Measurements from ENCODE around the gene NPC1L1. TPM values are rescaled to one million over a fixed set of nuclear protein-coding genes. Genes with fewer than 3 reads are reported as not detected.

The NPC1L1 gene
- total RNA-seq, 1 experiment from 2014 or later = not detected

GRCh38 chr7:44469461-44470134 lies 71.5 kb downstream of the NPC1L1 start:
- no peak for DNase-seq
- Histone ChIP-seq H3K27ac (no peak overlapping the region), H3K9me3 (replicated peaks) (no peaks in the 10 kb centered on the region), H3K36me3 (peaks cover 39% of the 10 kb centered on the region), H3K4me1 (peaks cover 16% of the 10 kb centered on the region), H3K4me3 (no peak overlapping the region), H3K27me3 (no peaks in the 10 kb centered on the region)

- H3K4me1 ChIP-seq = peaks cover 9% of the 10 kb centered on the region
- no peak for DNase-seq
- no peak overlapping the region for H3K27ac ChIP-seq
- H3K36me3 ChIP-seq = peaks cover 29% of the 10 kb centered on the region
- H3K27me3 ChIP-seq = no peaks in the 10 kb centered on the region
- H3K9me3 ChIP-seq (replicated peaks) = no peaks in the 10 kb centered on the region
- no peak overlapping the region for H3K4me3 ChIP-seq
Measured at GRCh38 chr7:44467217-44467548, 73.9 kb downstream of the NPC1L1 start.

- no peak for DNase-seq
- Histone ChIP-seq H3K27ac (no peak overlapping the region), H3K27me3 (no peaks in the 10 kb centered on the region), H3K4me1 (peaks cover 9% of the 10 kb centered on the region), H3K9me3 (replicated peaks) (no peaks in the 10 kb centered on the region), H3K36me3 (peaks cover 25% of the 10 kb centered on the region), H3K4me3 (no peak overlapping the region)
Measured at GRCh38 chr7:44466300-44467216, 74.6 kb downstream of the NPC1L1 start.

- Histone ChIP-seq H3K36me3 (peaks cover 30% of the 10 kb centered on the region), H3K27ac (no peak overlapping the region), H3K9me3 (replicated peaks) (no peaks in the 10 kb centered on the region), H3K4me1 (peaks cover 9% of the 10 kb centered on the region), H3K4me3 (no peak overlapping the region), H3K27me3 (no peaks in the 10 kb centered on the region)
- DNase-seq = no peak
Measured at GRCh38 chr7:44465490-44465889, 75.6 kb downstream of the NPC1L1 start.

- DNase-seq = no peak
Measured at GRCh38 chr7:44463169-44463808, 77.8 kb downstream of the NPC1L1 start.

More at GRCh38 chr7:44463169-44463808, 77.8 kb downstream of the NPC1L1 start:
- peaks cover 16% of the 10 kb centered on the region; the same call in 1 of the 2 replicates for H3K36me3 ChIP-seq
- no peaks in the 10 kb centered on the region for H3K27me3 ChIP-seq
- no peaks in the 10 kb centered on the region for H3K9me3 ChIP-seq (replicated peaks)
- no peaks in the 10 kb centered on the region for H3K4me1 ChIP-seq
- no peak overlapping the region for H3K27ac ChIP-seq
- no peak overlapping the region for H3K4me3 ChIP-seq

Other genes with a start within 250 kb of the NPC1L1 start
- gene CAMK2B, start 215.7 kb downstream of the NPC1L1 start, total RNA-seq (2014; rRNA removed; shearing (Covaris generic)) = 0.84 and 2.4 TPM in 2 replicates
- 57.6 and 60.2 TPM in 2 replicates for gene NUDCD3, start 50.7 kb downstream of the NPC1L1 start, total RNA-seq (2014; rRNA removed; shearing (Covaris generic))
- gene DDX56, start 32.6 kb upstream of the NPC1L1 start, total RNA-seq (2014; rRNA removed; shearing (Covaris generic)) = 88.5 and 90.1 TPM in 2 replicates
- 101 and 114 TPM in 2 replicates for gene TMED4, start 40.9 kb upstream of the NPC1L1 start, total RNA-seq (2014; rRNA removed; shearing (Covaris generic))
- gene OGDH, start 65.3 kb upstream of the NPC1L1 start, total RNA-seq (2014; rRNA removed; shearing (Covaris generic)) = 37.8 and 39.4 TPM in 2 replicates
- 9.0 and 13.3 TPM in 2 replicates for gene ZMIZ2, start 207.5 kb upstream of the NPC1L1 start, total RNA-seq (2014; rRNA removed; shearing (Covaris generic))